Measurements from ENCODE around the gene EHMT2. TPM values are rescaled to one million over a fixed set of nuclear protein-coding genes. Genes with fewer than 3 reads are reported as not detected.

Gene EHMT2
- total and polyA plus RNA-seq, 2 of the 13 experiments (the other 11 are each of a cell fraction or from before 2014, with no cell fraction given), result 55.2 to 69.2 TPM

DNA sequence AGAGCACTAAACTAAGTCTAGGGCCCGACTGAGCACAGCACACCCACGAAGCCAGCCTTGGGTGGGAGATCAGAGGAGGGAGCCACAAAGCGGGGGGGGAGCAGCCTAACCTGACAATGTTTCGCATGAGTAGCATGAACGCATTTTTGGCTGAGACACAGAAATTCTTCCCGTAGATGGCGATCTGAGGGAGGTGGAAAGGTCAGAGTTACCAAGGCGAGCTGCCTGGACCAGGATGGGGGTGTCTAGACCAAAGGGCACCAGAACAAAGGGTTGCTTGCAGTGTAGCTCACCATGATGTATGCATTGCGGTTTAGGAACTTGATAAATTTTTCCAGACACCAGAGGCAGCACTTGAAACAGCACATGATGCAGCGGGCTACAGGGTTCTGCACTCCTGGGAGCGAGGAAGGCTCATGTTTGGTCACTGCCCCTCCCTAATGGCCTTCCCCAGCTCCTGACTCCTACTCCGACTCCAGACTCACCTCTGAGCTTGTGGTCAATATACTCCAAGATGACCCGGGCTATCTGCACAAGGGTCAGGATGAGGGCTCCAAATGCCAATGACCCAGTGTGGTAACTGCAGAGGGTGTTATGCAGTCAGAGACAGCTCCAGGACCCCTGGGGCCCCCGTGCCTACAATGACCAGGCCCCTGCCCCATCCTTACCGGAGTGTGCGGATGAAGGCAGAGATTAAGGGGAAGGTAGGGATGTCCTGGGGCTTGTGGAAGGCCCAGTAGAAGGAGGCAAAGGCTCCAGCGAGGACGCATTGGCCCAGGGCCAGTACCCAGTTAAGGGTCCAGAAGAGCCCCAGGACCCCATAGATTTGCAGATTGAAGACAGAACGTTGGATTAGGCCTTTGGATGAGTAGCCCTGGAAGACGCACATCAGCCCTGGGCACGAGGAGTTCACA lies 32.0 kb downstream of the EHMT2 start (continued):
- TF ChIP-seq ZNF737 (CRISPR knock-in tag; IDR thresholded peaks at IDR 0.05; ENCODE audit: borderline replicate concordance), result peak; percentile 25; the same call in 1 of the 2 replicates
- no peak; the same call in 1 of the 2 replicates for TF ChIP-seq NRL (CRISPR knock-in tag; IDR thresholded peaks at IDR 0.05; ENCODE audit: borderline replicate concordance)
- TF ChIP-seq ZNF740 (CRISPR knock-in tag; IDR thresholded peaks at IDR 0.05), result peak; percentile 98
- peak; percentile 85 for TF ChIP-seq DMAP1 (CRISPR knock-in tag; IDR thresholded peaks at IDR 0.05)
- peak; percentile 93 for TF ChIP-seq ZNF503 (CRISPR knock-in tag; IDR thresholded peaks at IDR 0.05)
- peak; percentile 63; the same call in 1 of the 2 replicates for TF ChIP-seq ZNF746 (CRISPR knock-in tag; IDR thresholded peaks at IDR 0.05)
- no peak for TF ChIP-seq HDAC6 (IDR thresholded peaks at IDR 0.05; ENCODE audit: low read depth, low read length)
- no peak for TF ChIP-seq RAD51 (IDR thresholded peaks at IDR 0.05; ENCODE audit: borderline replicate concordance)
- TF ChIP-seq ZNF501 (CRISPR knock-in tag; IDR thresholded peaks at IDR 0.05), result no peak; the same call in 1 of the 2 replicates
- TF ChIP-seq, protein P1, sequence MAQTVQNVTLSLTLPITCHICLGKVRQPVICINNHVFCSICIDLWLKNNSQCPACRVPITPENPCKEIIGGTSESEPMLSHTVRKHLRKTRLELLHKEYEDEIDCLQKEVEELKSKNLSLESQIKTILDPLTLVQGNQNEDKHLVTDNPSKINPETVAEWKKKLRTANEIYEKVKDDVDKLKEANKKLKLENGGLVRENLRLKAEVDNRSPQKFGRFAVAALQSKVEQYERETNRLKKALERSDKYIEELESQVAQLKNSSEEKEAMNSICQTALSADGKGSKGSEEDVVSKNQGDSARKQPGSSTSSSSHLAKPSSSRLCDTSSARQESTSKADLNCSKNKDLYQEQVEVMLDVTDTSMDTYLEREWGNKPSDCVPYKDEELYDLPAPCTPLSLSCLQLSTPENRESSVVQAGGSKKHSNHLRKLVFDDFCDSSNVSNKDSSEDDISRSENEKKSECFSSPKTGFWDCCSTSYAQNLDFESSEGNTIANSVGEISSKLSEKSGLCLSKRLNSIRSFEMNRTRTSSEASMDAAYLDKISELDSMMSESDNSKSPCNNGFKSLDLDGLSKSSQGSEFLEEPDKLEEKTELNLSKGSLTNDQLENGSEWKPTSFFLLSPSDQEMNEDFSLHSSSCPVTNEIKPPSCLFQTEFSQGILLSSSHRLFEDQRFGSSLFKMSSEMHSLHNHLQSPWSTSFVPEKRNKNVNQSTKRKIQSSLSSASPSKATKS (CRISPR knock-in tag; IDR thresholded peaks at IDR 0.05), result no peak
- TF ChIP-seq HOXD1 (CRISPR knock-in tag; IDR thresholded peaks at IDR 0.05), result no peak; the same call in 1 of the 2 replicates
- TF ChIP-seq MATR3 (CRISPR knock-in tag; IDR thresholded peaks at IDR 0.05), result no peak
- no peak for TF ChIP-seq JDP2 (CRISPR knock-in tag; IDR thresholded peaks at IDR 0.05; ENCODE audit: borderline replicate concordance)
- TF ChIP-seq, protein P2, sequence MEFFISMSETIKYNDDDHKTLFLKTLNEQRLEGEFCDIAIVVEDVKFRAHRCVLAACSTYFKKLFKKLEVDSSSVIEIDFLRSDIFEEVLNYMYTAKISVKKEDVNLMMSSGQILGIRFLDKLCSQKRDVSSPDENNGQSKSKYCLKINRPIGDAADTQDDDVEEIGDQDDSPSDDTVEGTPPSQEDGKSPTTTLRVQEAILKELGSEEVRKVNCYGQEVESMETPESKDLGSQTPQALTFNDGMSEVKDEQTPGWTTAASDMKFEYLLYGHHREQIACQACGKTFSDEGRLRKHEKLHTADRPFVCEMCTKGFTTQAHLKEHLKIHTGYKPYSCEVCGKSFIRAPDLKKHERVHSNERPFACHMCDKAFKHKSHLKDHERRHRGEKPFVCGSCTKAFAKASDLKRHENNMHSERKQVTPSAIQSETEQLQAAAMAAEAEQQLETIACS (CRISPR knock-in tag; IDR thresholded peaks at IDR 0.05), result no peak
- TF ChIP-seq SRF (IDR thresholded peaks at IDR 0.05; ENCODE audit: low read depth, low read length), result peak; percentile 51; the same call in 1 of the 2 replicates
- TF ChIP-seq, protein P3, sequence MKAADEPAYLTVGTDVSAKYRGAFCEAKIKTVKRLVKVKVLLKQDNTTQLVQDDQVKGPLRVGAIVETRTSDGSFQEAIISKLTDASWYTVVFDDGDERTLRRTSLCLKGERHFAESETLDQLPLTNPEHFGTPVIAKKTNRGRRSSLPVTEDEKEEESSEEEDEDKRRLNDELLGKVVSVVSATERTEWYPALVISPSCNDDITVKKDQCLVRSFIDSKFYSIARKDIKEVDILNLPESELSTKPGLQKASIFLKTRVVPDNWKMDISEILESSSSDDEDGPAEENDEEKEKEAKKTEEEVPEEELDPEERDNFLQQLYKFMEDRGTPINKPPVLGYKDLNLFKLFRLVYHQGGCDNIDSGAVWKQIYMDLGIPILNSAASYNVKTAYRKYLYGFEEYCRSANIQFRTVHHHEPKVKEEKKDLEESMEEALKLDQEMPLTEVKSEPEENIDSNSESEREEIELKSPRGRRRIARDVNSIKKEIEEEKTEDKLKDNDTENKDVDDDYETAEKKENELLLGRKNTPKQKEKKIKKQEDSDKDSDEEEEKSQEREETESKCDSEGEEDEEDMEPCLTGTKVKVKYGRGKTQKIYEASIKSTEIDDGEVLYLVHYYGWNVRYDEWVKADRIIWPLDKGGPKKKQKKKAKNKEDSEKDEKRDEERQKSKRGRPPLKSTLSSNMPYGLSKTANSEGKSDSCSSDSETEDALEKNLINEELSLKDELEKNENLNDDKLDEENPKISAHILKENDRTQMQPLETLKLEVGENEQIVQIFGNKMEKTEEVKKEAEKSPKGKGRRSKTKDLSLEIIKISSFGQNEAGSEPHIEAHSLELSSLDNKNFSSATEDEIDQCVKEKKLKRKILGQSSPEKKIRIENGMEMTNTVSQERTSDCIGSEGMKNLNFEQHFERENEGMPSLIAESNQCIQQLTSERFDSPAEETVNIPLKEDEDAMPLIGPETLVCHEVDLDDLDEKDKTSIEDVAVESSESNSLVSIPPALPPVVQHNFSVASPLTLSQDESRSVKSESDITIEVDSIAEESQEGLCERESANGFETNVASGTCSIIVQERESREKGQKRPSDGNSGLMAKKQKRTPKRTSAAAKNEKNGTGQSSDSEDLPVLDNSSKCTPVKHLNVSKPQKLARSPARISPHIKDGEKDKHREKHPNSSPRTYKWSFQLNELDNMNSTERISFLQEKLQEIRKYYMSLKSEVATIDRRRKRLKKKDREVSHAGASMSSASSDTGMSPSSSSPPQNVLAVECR (CRISPR knock-in tag; IDR thresholded peaks at IDR 0.05; ENCODE audit: borderline replicate concordance), result peak; percentile 79; the same call in 1 of the 2 replicates

Data from HepG2 (cell line).